Gastroesophageal sphincter (tissue), 3 donors: ENCODE data around the gene GASK1B.

Experiments used
- CTCF ChIP-seq, 4 experiments: fragments of 200-600 bp in 2 of 4; fragments of 450-650 bp in 2 of 4; sonication (generic) in 1 of 4; IDR thresholded peaks; one replicate each; pipeline ENCODE4 v1.5.1; 2017 to 2019; ENCODE audit warnings: antibody characterized with exemption in 4 of 4, mild to moderate bottlenecking in 2 of 4, moderate library complexity in 2 of 4
- POLR2A ChIP-seq, 2 donors: fragments of 450-650 bp; IDR thresholded peaks; one replicate each; pipeline ENCODE4 v1.6.1; 2017; ENCODE audit warnings: antibody characterized with exemption in 2 of 2, mild to moderate bottlenecking in 2 of 2, moderate library complexity in 1 of 2

DNA sequence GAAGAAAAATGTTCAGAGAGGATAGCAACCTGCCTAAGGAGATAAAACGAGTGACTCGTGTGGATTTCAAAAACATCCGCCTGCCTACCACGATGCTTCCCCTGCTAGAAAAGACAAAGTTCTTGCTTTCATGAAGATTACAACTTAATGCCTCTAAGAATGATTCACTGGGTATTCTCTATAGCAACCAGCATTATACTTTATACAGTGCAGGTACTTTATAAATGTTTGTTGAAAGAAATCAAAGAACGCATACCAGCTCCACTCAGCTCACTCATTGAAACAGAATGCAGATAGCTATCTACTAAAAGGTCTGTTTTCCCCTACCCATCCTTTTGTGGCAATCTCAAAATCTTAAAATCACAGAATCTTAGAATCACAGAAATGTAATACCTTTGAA, 33.7 kb downstream of the GASK1B start:
- TF ChIP-seq CTCF (IDR thresholded peaks at IDR 0.05) (no peak), POLR2A (IDR thresholded peaks at IDR 0.05) (no peak)
